Hematopoietic multipotent progenitor cell treated with erythropoietin and hydrocortisone succinate and interleukin-3 and kit ligand, for 8 days (in vitro differentiated cells): ENCODE measurements around the gene MST1R.
"Not testable (repeated sequence)": the region's sequence is repeated elsewhere in the genome, so short reads cannot be mapped to it uniquely, and the experiment has no call there.

Experiments used
- DNase-seq: peaks from one replicate; pipeline ENCODE4 v3.0.0-alpha.2; 2015

Gene MST1R

GRCh38 chr3:49903451-49904424 lies at the start of gene MST1R:
TSS of gene MST1R (minus strand) at chr3:49903873. CDS start at chr3:49903609, 264 bp downstream.
- peak; percentile 79 for DNase-seq

- no peak for DNase-seq
Measured at GRCh38 chr3:49952924-49953323, 49.3 kb upstream of the MST1R start.

GRCh38 chr3:49942651-49943050 lies 39.0 kb upstream of the MST1R start:
- DNase-seq = no peak

- no peak for DNase-seq
Measured at GRCh38 chr3:49940667-49941249, 37.1 kb upstream of the MST1R start.

- DNase-seq = peak; percentile 98
Measured at GRCh38 chr3:49939858-49940666, 36.4 kb upstream of the MST1R start, which contains the start of gene RBM6. TSS of gene RBM6 (plus strand) at chr3:49940150. CDS start at chr3:49962642, 22,492 bp downstream.

- no peak for DNase-seq
Measured at GRCh38 chr3:49937090-49937489, 33.4 kb upstream of the MST1R start.

GRCh38 chr3:49932281-49932680 lies 28.6 kb upstream of the MST1R start:
- not testable (repeated sequence) for DNase-seq

GRCh38 chr3:49930922-49931321 lies 27.2 kb upstream of the MST1R start:
- DNase-seq = peak; percentile 50

- no peak for DNase-seq
Measured at GRCh38 chr3:49930168-49930690, 26.6 kb upstream of the MST1R start.

GRCh38 chr3:49929291-49930167 lies 25.9 kb upstream of the MST1R start, which contains the start of gene MON1A:
TSS of gene MON1A (minus strand) at chr3:49929811. CDS start at chr3:49913346, 16,465 bp downstream.
- peak; percentile 90 for DNase-seq

GRCh38 chr3:49928481-49929017 lies 24.9 kb upstream of the MST1R start:
- no peak for DNase-seq

- DNase-seq = no peak
Measured at GRCh38 chr3:49927798-49928197, 24.1 kb upstream of the MST1R start.

GRCh38 chr3:49926117-49926728 lies 22.6 kb upstream of the MST1R start:
- no peak for DNase-seq

GRCh38 chr3:49925485-49925884 lies 21.8 kb upstream of the MST1R start:
- DNase-seq = no peak

- DNase-seq = no peak
Measured at GRCh38 chr3:49924683-49925082, 21.0 kb upstream of the MST1R start.

GRCh38 chr3:49917806-49918590 lies 14.3 kb upstream of the MST1R start:
- not testable (repeated sequence) for DNase-seq

GRCh38 chr3:49916686-49917085 lies 13.0 kb upstream of the MST1R start:
- no peak for DNase-seq

- no peak for DNase-seq
Measured at GRCh38 chr3:49914906-49915305, 11.2 kb upstream of the MST1R start.

- DNase-seq = no peak
Measured at GRCh38 chr3:49912881-49913281, 9.2 kb upstream of the MST1R start.

GRCh38 chr3:49911611-49912010 lies 7.9 kb upstream of the MST1R start:
- DNase-seq = no peak
